Activated naive CD4-positive, alpha-beta T cell (primary cell): Measurements from ENCODE around the gene CST7.

ENCODE experiments used
- DNase-seq, 4 experiments: peaks; one replicate each; lab custom pipeline; 2025; lab: John Stamatoyannopoulos, UW

The CST7 gene

DNA sequence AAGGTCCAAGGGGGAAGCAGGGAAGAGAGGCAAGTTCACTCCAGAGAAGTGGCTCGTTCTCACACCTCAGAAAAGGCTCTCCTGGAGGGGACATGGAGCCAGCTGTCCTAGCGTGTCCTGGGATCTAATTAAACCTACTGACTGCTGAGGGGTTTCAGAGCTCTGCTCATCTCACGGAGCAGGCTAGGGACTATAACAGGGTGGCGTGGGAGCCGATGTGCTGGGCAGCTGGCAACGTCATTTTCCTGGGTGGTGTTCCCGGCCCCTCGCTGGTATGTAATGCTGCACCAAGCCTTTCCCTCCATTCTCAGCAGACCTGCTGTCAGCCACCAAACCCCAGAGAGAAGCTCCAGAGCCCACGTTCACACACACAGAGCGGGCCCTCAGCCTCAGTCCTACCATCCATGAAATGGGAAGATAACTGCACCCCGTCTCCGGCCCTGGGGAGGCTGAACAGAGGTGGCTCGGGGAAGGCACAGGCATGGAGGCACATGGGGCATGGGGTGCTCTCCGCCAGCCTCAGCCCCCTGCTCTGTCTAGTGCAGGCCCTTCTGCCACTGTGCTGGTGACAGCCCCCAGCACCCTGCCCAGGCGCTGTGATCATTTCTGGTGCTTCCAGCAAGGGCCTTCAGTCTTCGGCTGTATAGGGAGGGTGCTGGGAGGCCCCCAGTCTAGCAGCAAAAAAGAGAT is 1.9 kb downstream of the CST7 start:
- no peak for DNase-seq

- DNase-seq: no peak
Observed at GRCh38 chr20:24951536-24952083, 2.5 kb downstream of the CST7 start.

DNA sequence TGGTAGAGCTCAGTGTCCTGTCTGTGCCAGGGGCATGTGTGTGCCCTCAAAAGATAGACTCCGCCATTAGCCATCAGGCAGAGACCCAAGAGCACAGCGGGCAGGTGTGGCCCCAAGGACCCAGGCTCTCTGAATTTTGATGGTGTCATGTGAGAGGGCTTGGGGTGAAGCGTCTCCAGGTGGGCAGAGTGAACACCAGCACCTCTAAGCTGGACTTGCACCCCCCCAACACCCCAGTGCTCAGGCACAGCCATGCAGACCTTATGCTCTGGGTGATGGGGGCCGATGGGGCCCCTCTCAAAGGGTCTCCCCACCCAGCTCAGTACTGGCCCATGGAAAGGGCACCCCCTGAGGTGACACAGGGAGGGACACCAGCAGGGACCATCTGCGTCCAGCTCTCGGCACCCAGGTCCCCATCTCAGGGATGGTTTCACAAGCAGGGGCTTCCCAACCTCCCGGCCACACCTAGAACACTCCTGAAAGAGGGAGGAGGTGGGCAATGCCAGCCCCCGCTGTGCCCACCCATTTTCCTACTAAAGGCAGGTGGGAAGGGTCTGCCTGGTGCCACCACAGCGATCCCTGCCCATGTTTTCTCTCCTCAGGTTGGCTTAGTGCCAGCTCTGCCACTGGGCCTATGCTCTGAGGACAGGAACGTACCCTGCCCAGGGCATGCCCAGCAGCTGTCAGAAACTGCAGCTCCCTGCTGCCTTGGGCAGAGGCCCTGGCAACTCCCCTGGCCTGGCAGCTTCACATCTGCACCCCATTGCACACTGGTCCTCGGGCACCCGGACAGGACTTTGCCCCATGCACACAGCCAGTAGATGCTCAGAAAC is 3.5 kb downstream of the CST7 start:
- no peak for DNase-seq

- DNase-seq: no peak
Observed at GRCh38 chr20:24953209-24953575, 4.1 kb downstream of the CST7 start.

DNA sequence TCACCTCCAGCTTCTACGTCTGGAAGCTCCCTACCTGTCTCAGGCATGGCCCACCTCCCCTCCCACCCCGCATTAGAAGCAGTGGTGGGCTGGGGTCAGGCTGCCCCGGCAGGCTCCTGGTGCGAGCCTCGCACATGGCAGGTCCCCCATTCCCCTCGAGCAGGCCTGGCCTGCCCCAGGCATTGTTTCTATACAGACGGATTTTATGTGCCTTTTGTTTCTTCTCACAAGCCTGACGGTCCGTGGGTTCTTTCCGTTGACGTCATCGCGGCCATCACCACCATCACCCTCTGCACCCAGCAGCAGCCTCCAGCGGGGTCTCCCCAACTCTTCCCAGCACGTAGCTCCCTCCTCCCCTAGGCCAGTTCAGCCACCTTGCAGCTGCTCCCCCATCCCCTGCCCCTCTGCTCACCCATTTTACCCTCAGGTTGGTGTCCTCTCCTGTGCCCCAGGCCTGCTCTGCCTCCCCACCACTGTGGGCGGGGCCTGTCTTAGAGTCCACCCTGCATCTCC is 4.6 kb downstream of the CST7 start:
- no peak for DNase-seq

GRCh38 chr20:24954151-24954550 is 5.1 kb downstream of the CST7 start:
- DNase-seq: no peak

- DNase-seq: no peak
Observed at GRCh38 chr20:24954566-24954965, 5.5 kb downstream of the CST7 start.

DNA sequence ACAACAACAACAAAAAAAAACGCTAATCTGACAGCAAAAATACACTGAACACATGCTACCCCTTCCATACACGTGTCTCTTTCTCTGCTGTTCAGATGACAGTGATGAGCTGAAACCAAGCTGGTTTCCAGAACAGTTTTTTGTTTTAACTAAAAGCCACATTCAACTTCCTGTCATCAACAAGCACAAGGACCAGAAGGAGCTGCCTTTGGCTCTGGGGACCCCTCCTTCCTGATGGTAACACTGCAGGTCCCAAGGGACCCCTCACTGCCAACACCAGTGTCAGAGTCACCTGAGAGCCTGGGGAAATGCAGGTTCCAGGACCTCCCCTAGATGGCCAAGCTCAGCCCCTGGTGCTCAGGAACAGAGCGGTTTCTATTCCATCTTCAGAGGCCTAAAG is 6.0 kb downstream of the CST7 start:
- DNase-seq: no peak

DNA sequence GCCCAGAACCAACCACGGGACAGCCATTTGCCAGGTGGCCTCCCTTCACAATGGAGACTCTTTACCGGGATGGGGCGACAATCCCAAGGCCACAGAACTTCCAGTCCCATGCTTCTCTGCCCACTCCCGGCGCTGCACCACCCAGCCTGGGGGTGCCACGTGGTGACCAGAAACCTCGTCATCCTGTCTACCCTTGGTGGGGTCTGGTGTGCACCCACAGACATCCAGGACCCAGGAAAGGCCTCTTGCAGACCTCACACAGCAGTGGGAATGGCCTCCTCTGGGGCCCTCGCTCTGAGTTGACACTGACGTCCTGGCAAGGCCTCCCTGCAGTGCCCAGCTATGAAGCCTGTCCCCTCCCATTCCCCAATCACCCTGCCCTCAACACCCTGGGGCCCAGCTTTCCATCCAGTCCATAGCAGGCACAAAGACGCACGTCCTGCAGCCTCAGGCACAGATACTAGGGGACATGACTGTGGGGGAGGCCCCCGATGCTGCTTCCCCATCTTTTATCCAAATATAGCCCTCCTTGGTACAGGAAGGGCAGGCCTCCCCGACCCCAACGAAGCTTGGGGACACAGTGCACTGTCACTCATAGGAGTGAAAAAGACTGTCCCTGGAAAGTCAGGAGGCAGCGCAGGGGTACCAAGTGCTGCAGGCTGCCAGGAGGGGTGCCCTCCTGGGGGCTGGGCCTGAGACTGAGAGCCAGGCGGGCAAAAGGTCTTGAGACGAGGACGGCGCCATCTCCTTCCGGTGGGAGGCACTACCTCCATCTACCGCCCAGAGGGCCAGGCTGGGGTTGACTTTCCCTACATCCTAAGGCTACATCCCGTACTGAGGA is 7.2 kb downstream of the CST7 start:
- no peak for DNase-seq

- DNase-seq: no peak
Observed at GRCh38 chr20:24957326-24958016, 8.4 kb downstream of the CST7 start.

DNA sequence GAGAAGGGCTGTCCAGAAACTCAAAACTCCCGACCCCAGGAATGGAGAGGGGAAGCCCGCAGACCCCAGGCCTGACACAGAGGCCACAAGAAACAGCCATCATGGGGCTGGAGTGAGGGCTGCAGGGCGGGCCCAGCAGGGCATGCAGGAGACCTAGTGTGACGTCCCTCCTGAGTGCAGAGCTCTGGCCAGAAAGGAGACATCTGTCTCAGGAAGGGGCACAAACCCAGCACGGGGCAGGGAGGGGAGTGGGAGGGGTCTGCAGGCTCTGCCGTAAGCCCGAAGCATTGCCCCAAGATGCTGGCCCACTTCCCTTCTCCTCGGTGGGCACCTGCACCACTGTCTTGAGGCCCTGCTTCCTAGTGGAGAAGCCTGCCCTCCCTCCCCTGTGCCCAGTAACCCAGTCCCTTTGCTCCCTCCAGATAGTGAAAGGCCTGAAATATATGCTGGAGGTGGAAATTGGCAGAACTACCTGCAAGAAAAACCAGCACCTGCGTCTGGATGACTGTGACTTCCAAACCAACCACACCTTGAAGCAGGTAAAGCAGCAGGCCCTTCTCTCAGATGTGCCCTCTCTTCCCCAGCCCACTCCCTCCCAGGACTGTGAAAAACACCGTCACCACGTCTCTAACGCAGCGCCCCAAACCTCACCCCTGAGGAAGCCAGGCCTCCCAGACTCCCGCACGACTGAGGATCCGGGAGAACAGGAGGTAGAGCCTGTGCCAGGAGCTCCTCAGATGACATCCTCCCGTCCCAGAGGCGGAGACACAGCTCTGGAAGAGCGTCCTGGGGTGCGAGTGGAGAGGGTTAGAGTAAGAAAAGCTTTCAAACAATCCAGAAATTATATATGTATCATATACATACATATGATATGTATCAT is 9.7 kb downstream of the CST7 start:
- DNase-seq: no peak

GRCh38 chr20:24959591-24960301 is 10.7 kb downstream of the CST7 start:
- no peak for DNase-seq

DNA sequence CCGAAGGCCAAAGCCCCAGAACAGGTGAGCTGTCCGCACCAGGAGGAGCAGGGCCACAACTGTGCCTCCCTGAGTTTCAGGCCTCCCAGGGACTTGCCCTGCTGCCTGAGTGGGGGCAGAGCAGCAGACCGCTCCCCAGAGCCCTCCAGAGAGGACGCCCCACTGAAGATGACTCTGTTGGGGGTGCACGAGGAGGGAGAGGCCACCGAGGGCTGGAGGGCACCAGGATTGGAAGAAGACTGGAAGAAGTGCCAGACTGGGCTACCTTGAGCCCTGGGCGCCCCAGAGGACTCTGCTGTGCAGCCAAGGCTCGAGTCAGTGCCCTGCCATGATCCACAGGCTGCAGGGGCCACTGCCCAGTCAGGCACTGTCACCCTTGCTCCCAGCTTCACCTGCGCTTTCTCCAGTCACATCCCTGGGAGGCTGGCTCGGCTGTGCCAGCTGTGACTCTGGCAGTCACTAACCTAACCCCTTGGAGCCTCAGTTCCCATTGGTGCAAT is 11.3 kb downstream of the CST7 start:
- no peak for DNase-seq

DNA sequence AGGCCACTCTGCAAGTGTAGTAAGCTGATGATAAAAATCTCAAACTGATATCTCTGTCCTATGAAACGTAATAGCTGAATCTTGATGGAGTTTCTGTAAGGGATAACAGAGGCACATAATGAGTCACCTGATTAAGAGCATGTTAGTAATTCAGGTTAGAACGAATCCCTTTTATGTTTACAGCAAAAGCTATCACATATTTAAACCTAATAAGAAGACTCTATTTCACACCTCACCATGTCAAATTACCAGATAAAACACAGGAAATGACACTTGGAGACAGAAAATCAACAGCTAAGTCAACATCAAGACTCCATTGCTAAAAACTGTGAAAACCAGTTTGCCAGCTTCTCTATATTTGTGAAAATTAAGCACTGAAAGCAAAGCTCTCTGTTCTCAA is 11.8 kb downstream of the CST7 start:
- no peak for DNase-seq

- DNase-seq: no peak
Observed at GRCh38 chr20:24961384-24962181, 12.5 kb downstream of the CST7 start.

DNA sequence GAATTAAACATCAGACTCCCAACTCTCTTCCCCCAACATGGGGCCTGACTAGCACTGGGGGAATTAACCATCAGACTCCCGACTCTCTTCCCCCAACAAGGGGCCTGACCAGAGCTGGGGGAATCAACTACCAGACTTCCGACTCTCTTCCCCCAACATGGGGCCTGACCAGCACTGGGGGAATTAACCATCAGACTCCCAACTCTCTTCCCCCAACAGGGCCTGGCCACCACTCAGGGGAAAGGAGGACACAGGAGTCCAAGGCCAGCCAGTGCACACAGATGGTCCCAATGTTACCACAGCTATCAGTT is 13.1 kb downstream of the CST7 start:
- no peak for DNase-seq

- no peak for DNase-seq
Observed at GRCh38 chr20:24962510-24962909, 13.4 kb downstream of the CST7 start.

- no peak for DNase-seq
Observed at GRCh38 chr20:24963672-24964505, 14.8 kb downstream of the CST7 start.
